Hindlimb muscle (tissue), 1 donor: ENCODE data around the gene WFDC10A. TPM values are rescaled to one million over a fixed set of nuclear protein-coding genes. Genes with fewer than 3 reads are reported as not detected.
A peak's percentile ranks its signal among the peaks of the same experiment; 100 is the strongest.
"Not testable (repeated sequence)": the region's sequence is repeated elsewhere in the genome, so short reads cannot be mapped to it uniquely, and the experiment has no call there.

Experiments used
- DNase-seq: peaks from one replicate; pipeline ENCODE4 v3.0.0-alpha.2; 2013
- polyA plus RNA-seq: library from polyadenylated mRNA; unstranded; fragments of 120-200 nt; gene quantifications from one replicate; pipeline ENCODE4 v1.2.1, GENCODE V29; 2013; ENCODE audit not compliant: insufficient read length

WFDC10A gene
- not detected for polyA plus RNA-seq

- peak; percentile 6 for DNase-seq
Measured at GRCh38 chr20:45629496-45630100, at the start of gene WFDC10A. Gene WFDC10A, plus strand, starts transcription at chr20:45629739. Its CDS starts 75 bp downstream, at chr20:45629814.

GRCh38 chr20:45581702-45582101, 47.8 kb upstream of the WFDC10A start:
- DNase-seq: no peak

- no peak for DNase-seq
Measured at GRCh38 chr20:45583502-45583901, 46.0 kb upstream of the WFDC10A start.

- not testable (repeated sequence) for DNase-seq
Measured at GRCh38 chr20:45584294-45584693, 45.2 kb upstream of the WFDC10A start.

- DNase-seq: not testable (repeated sequence)
Measured at GRCh38 chr20:45585986-45586385, 43.6 kb upstream of the WFDC10A start.

- no peak for DNase-seq
Measured at GRCh38 chr20:45588800-45589199, 40.7 kb upstream of the WFDC10A start.

- no peak for DNase-seq
Measured at GRCh38 chr20:45589725-45590124, 39.8 kb upstream of the WFDC10A start.

- no peak for DNase-seq
Measured at GRCh38 chr20:45592574-45593189, 36.9 kb upstream of the WFDC10A start.

GRCh38 chr20:45593498-45593897, 36.0 kb upstream of the WFDC10A start:
- no peak for DNase-seq

- no peak for DNase-seq
Measured at GRCh38 chr20:45595235-45595634, 34.3 kb upstream of the WFDC10A start.

GRCh38 chr20:45607810-45608209, 21.7 kb upstream of the WFDC10A start:
- DNase-seq: no peak

- DNase-seq: no peak
Measured at GRCh38 chr20:45611054-45611453, 18.5 kb upstream of the WFDC10A start.

GRCh38 chr20:45612314-45612713, 17.2 kb upstream of the WFDC10A start:
- DNase-seq: no peak

GRCh38 chr20:45617591-45617990, 11.9 kb upstream of the WFDC10A start:
- DNase-seq: no peak

- no peak for DNase-seq
Measured at GRCh38 chr20:45621593-45621992, 7.9 kb upstream of the WFDC10A start.

GRCh38 chr20:45626540-45626939, 3.0 kb upstream of the WFDC10A start:
- DNase-seq: no peak

- DNase-seq: no peak
Measured at GRCh38 chr20:45630371-45630770, 832 bp downstream of the WFDC10A start.

- DNase-seq: no peak
Measured at GRCh38 chr20:45631184-45631583, 1.6 kb downstream of the WFDC10A start, which contains the start of gene WFDC9. Gene WFDC9, minus strand, starts transcription at chr20:45631284. Its CDS starts 21,103 bp downstream, at chr20:45610181.

GRCh38 chr20:45636513-45636912, 7.0 kb downstream of the WFDC10A start:
- DNase-seq: no peak

- no peak for DNase-seq
Measured at GRCh38 chr20:45639687-45640086, 10.1 kb downstream of the WFDC10A start.

GRCh38 chr20:45641076-45641475, 11.5 kb downstream of the WFDC10A start:
- DNase-seq: not testable (repeated sequence)

- not testable (repeated sequence) for DNase-seq
Measured at GRCh38 chr20:45645869-45646268, 16.3 kb downstream of the WFDC10A start.

GRCh38 chr20:45646875-45647274, 17.3 kb downstream of the WFDC10A start:
- no peak for DNase-seq

GRCh38 chr20:45647441-45648050, 18.0 kb downstream of the WFDC10A start:
- no peak for DNase-seq
